Fibroblast of lung (primary cell): Measurements from ENCODE around the gene CAPZB. TPM values are rescaled to one million over a fixed set of nuclear protein-coding genes. Genes with fewer than 3 reads are reported as not detected.

Experiments used
- DNase-seq, 2 donors: peaks; one replicate each; pipeline versions ENCODE4 v3.0.0 to v3.0.0-alpha.2; 2010; ENCODE audit warnings: low read depth in 2 of 2
- H2AFZ ChIP-seq: 2 replicates; pipeline ENCODE4 v1.5.1; 2012; ENCODE audit warnings: low read length, control low read depth, inconsistent platforms
- H3K27ac ChIP-seq: 2 replicates; pipeline ENCODE4 v1.5.1; 2011; ENCODE audit warnings: low read length, control low read depth; ENCODE audit not compliant: insufficient read depth
- H3K27me3 ChIP-seq: 2 replicates; pipeline ENCODE4 v1.5.1; 2011; ENCODE audit warnings: mild to moderate bottlenecking, low read length; ENCODE audit not compliant: control insufficient read depth, insufficient read depth
- H3K36me3 ChIP-seq: 2 replicates; pipeline ENCODE4 v1.5.1; 2011; ENCODE audit warnings: low read length; ENCODE audit not compliant: control insufficient read depth, insufficient read depth
- H3K4me1 ChIP-seq: 2 replicates; pipeline ENCODE4 v1.5.1; 2011; ENCODE audit warnings: low read length; ENCODE audit not compliant: control insufficient read depth, insufficient read depth; ENCODE audit errors: extremely low read depth
- H3K4me2 ChIP-seq: 2 replicates; pipeline ENCODE4 v1.5.1; 2011; ENCODE audit warnings: low read length, control low read depth; ENCODE audit not compliant: insufficient read depth; ENCODE audit errors: extremely low read depth
- H3K4me3 ChIP-seq, 4 experiments: fragments of 200-600 bp in 1 of 4; sonication (generic) in 1 of 4; replicated peaks in 1 of 4; 2 replicates each; pipeline ENCODE4 v1.5.1; 2011 to 2016; ENCODE audit warnings: low read length in 4 of 4, low read depth in 3 of 4, mild to moderate bottlenecking in 3 of 4, control low read depth in 2 of 4, inconsistent platforms in 1 of 4, mixed read lengths in 1 of 4; ENCODE audit not compliant: insufficient read depth in 1 of 4; ENCODE audit errors: control extremely low read depth in 1 of 4
- H3K79me2 ChIP-seq: 2 replicates; pipeline ENCODE4 v1.5.1; 2012; ENCODE audit warnings: mild to moderate bottlenecking, low read length, inconsistent platforms; ENCODE audit not compliant: control insufficient read depth, insufficient read depth
- H3K9ac ChIP-seq: 2 replicates; pipeline ENCODE4 v1.5.1; 2011; ENCODE audit warnings: mild to moderate bottlenecking, low read length, control low read depth; ENCODE audit not compliant: insufficient read depth
- H3K9me3 ChIP-seq: 2 replicates; pipeline ENCODE4 v1.5.1; 2012; ENCODE audit warnings: low read depth, low read length; ENCODE audit not compliant: control insufficient read depth, insufficient read depth
- H4K20me1 ChIP-seq: 2 replicates; pipeline ENCODE4 v1.5.1; 2011; ENCODE audit warnings: low read length; ENCODE audit not compliant: control insufficient read depth, insufficient read depth; ENCODE audit errors: extremely low read depth
- EZH2 ChIP-seq: IDR thresholded peaks from 2 replicates; pipeline ENCODE4 v1.5.1; 2012; ENCODE audit warnings: low read length, control low read depth, mild to moderate bottlenecking; ENCODE audit errors: missing control alignments
- polyA plus RNA-seq, 2 donors: library from polyadenylated mRNA; depleted of rRNA in 1 of 2; stranded (reverse) in 1 of 2; unstranded in 1 of 2; fragments of >200 nt; gene quantifications; 2 replicates each; pipeline ENCODE4 v1.2.1, GENCODE V29; 2011 to 2012; ENCODE audit warnings: missing spikeins in 1 of 2
- total RNA-seq: library from RNA; depleted of rRNA; stranded (reverse); fragments of >200 nt; gene quantifications from 2 replicates; pipeline ENCODE4 v1.2.1, GENCODE V29; 2014
- TF ChIP-seq, protein P1 (sequence below), 2 donors: IDR thresholded peaks in 1 of 2; conservative IDR thresholded peaks in 1 of 2; 1 replicate in 1 of 2; 2 replicates in 1 of 2; pipeline ENCODE4 v1.5.1; 2011 to 2012; ENCODE audit warnings: low read length in 2 of 2, control low read depth in 1 of 2, inconsistent platforms in 1 of 2, low read depth in 1 of 2, mild to moderate bottlenecking in 1 of 2

Gene CAPZB
- total and polyA plus RNA-seq, 2 donors (not counting 1 experiment from before 2014, with no cell fraction given), result 104 to 495 TPM

DNA sequence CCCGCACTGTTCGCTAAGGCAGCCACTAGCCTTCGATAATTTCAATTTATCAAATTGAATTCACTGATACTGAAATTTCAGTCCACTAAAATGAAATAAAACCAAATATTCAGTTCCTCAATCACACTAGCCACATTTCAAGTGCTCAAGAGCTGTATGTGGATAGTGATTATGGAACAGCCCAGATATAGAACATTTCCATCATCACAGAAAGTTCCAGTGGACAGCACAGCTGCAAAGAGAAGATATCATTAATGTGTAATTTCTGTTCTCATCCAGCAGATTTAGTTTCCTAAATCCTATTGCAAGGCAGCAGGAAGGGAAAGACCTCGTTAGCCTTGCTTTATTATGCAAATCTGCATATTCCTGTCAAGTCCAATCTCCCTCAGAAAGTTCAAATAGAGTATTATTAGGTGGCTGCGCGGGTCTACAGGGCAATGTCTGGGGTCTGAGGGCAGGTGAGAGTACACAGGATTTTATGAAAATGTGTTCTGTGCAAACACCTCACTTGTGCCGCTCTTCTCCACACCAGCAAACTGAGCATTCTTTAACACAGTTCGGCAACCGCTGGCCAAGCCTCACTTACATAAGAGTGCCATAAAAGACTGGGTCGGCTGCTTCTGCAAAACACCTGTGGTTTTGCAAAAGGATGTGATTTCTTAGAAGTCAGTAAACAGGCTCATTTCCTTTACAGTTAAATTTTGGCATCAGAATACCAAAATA lies 22.4 kb downstream of the CAPZB start:
- Histone ChIP-seq H3K27me3 (no peaks in the 10 kb centered on the region), H3K9me3 (no peaks in the 10 kb centered on the region), H3K27ac (no peak overlapping the region), H3K4me1 (peaks cover 10% of the 10 kb centered on the region), H3K4me3 (no peak overlapping the region), H3K9ac (no peak overlapping the region), H3K79me2 (peaks cover 87% of the 10 kb centered on the region), H3K36me3 (peaks cover 4% of the 10 kb centered on the region), H3K4me2 (no peak overlapping the region), H2AFZ (no peak overlapping the region), H4K20me1 (peaks cover 6% of the 10 kb centered on the region)
- TF ChIP-seq, protein P1, sequence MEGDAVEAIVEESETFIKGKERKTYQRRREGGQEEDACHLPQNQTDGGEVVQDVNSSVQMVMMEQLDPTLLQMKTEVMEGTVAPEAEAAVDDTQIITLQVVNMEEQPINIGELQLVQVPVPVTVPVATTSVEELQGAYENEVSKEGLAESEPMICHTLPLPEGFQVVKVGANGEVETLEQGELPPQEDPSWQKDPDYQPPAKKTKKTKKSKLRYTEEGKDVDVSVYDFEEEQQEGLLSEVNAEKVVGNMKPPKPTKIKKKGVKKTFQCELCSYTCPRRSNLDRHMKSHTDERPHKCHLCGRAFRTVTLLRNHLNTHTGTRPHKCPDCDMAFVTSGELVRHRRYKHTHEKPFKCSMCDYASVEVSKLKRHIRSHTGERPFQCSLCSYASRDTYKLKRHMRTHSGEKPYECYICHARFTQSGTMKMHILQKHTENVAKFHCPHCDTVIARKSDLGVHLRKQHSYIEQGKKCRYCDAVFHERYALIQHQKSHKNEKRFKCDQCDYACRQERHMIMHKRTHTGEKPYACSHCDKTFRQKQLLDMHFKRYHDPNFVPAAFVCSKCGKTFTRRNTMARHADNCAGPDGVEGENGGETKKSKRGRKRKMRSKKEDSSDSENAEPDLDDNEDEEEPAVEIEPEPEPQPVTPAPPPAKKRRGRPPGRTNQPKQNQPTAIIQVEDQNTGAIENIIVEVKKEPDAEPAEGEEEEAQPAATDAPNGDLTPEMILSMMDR (conservative IDR thresholded peaks at IDR 0.05 in 1 of 2, IDR thresholded peaks at IDR 0.05 in 1 of 2; ENCODE audit: low read depth in 1 of 2, low read length in 2 of 2), result no peak
- TF ChIP-seq EZH2, result no peak
- DNase-seq, result no peak

DNA sequence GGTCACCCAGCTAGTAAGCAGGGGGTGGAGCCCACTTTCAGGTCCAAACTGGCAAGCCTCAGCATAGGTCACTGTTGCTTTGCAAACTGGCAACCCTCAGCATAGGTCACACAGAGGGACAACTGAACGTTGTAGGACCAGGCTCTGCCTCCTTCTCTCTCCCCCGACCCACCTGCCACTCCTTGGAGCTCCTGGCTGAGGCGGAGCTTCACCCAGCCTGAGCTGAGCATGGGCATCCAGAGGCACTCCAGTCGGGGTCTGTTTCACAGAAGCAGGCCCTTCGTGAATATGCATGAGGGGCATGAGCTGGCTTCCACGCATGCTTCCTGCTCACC lies 24.2 kb downstream of the CAPZB start:
- Histone ChIP-seq H3K9me3 (no peaks in the 10 kb centered on the region), H4K20me1 (peaks cover 6% of the 10 kb centered on the region), H3K4me1 (peaks cover 12% of the 10 kb centered on the region), H3K4me2 (no peak overlapping the region), H3K4me3 (no peak overlapping the region), H3K27me3 (no peaks in the 10 kb centered on the region), H3K9ac (no peak overlapping the region), H2AFZ (no peak overlapping the region), H3K36me3 (peaks cover 2% of the 10 kb centered on the region), H3K27ac (no peak overlapping the region), H3K79me2 (peaks cover 87% of the 10 kb centered on the region)
- DNase-seq, result no peak
- TF ChIP-seq, protein P1 (conservative IDR thresholded peaks at IDR 0.05 in 1 of 2, IDR thresholded peaks at IDR 0.05 in 1 of 2; ENCODE audit: low read depth in 1 of 2, low read length in 2 of 2), result no peak
- TF ChIP-seq EZH2, result no peak

DNA sequence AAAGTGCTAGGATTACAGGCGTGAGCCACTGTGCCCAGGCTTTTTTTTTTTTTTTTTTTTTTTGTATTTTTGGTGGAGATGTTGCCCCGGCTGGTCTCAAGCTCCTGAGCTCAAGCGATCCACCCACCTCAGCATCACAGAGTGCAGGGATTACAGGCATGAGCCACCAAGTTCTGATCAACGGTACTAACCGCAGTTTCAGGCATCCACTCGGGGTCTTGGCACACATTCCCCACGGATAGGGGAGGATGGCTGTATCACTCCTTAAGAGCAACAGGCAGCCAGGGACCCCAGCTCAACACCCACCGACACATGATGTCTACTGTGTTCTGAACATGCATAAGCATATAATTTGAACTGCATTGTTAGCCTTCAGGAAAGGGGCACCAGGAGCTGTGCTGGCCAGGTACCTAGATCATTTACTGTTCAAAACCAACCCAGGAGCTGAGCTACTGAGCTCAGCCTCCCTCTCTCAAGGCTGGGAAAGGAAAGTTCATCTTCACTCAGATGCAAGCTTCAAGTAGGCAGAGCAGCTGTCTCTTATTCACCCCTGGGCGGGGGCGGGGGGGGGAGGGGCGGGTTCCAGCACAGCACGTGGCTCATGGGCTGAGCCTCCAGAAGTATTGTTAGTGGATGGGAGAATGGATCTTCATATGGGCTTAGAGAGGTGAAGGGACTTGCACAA lies 24.7 kb downstream of the CAPZB start:
- peaks cover under 1% of the 10 kb centered on the region for H3K36me3 ChIP-seq
- H3K9ac ChIP-seq, result no peak overlapping the region
- peaks cover 5% of the 10 kb centered on the region for H4K20me1 ChIP-seq
- H2AFZ ChIP-seq, result no peak overlapping the region
- TF ChIP-seq EZH2, result no peak
- TF ChIP-seq, protein P1 (conservative IDR thresholded peaks at IDR 0.05 in 1 of 2, IDR thresholded peaks at IDR 0.05 in 1 of 2; ENCODE audit: low read depth in 1 of 2, low read length in 2 of 2), result no peak
- peaks cover 87% of the 10 kb centered on the region for H3K79me2 ChIP-seq
- no peak for DNase-seq
- no peaks in the 10 kb centered on the region for H3K27me3 ChIP-seq
- no peak overlapping the region for H3K4me2 ChIP-seq
- H3K4me3 ChIP-seq, result no peak overlapping the region
- peaks cover 12% of the 10 kb centered on the region for H3K4me1 ChIP-seq
- H3K27ac ChIP-seq, result no peak overlapping the region
- no peaks in the 10 kb centered on the region for H3K9me3 ChIP-seq
